ENCODE data around the gene RBM45. TPM values are rescaled to one million over a fixed set of nuclear protein-coding genes. Genes with fewer than 3 reads are reported as not detected.

RBM45 gene
- polyA plus RNA-seq, 1 donor from 2014 or later, result 30.3 TPM

GRCh38 chr2:178072383-178073301 lies 39.6 kb upstream of the RBM45 start, which contains the start of gene PDE11A:
Gene PDE11A, minus strand, starts transcription at chr2:178072777. Its CDS starts 340 bp downstream, at chr2:178072437.
- Histone ChIP-seq H2AFZ (ENCODE audit: low read depth, low read length) (peak within 1 kb of the TSS; percentile 12), H3K79me2 (replicated peaks; ENCODE audit: insufficient read depth, low read length) (no peaks in the 10 kb centered on the region), H3K36me3 (ENCODE audit: insufficient read depth, low read length) (no peaks in the 10 kb centered on the region), H3K27ac (ENCODE audit: low read length) (no peak within 1 kb of the TSS), H3K9ac (ENCODE audit: low read length) (peak within 1 kb of the TSS; percentile 52), H3K9me2 (ENCODE audit: insufficient read depth, low read length) (no peaks in the 10 kb centered on the region), H3K9me3 (ENCODE audit: low read length) (no peaks in the 10 kb centered on the region), H3K4me2 (ENCODE audit: low read length) (peak within 1 kb of the TSS; percentile 36), H3K4me3 (ENCODE audit: low read length) (peak within 1 kb of the TSS; percentile 70), H4K20me1 (ENCODE audit: insufficient read depth) (no peaks in the 10 kb centered on the region), H3K27me3 (ENCODE audit: insufficient read depth, low read depth, low read length) (peaks cover 11% of the 10 kb centered on the region), H3F3A (ENCODE audit: insufficient read depth, low read length, poor library complexity, severe bottlenecking) (no peaks in the 10 kb centered on the region)
- TF ChIP-seq MXI1 (conservative IDR thresholded peaks at IDR 0.05; ENCODE audit: poor library complexity, severe bottlenecking) (no peak), RAD21 (conservative IDR thresholded peaks at IDR 0.05) (peak; percentile 27), REST (IDR thresholded peaks at IDR 0.05; ENCODE audit: borderline replicate concordance) (no peak)

GRCh38 chr2:178074123-178075005 lies 37.9 kb upstream of the RBM45 start:
- no peaks in the 10 kb centered on the region for H4K20me1 ChIP-seq (ENCODE audit: insufficient read depth)
- peaks cover 11% of the 10 kb centered on the region for H3K27me3 ChIP-seq (ENCODE audit: insufficient read depth, low read depth, low read length)
- TF ChIP-seq POLR2AphosphoS5 (IDR thresholded peaks at IDR 0.05) (no peak), EP300 (conservative IDR thresholded peaks at IDR 0.05; ENCODE audit: poor library complexity, severe bottlenecking) (no peak), MXI1 (conservative IDR thresholded peaks at IDR 0.05; ENCODE audit: poor library complexity, severe bottlenecking) (no peak), TAF1 (IDR thresholded peaks at IDR 0.05; ENCODE audit: low read depth) (no peak), REST (IDR thresholded peaks at IDR 0.05; ENCODE audit: borderline replicate concordance) (no peak), SMC3 (conservative IDR thresholded peaks at IDR 0.05; ENCODE audit: poor library complexity) (no peak), CTCF (IDR thresholded peaks at IDR 0.05; ENCODE audit: poor library complexity, severe bottlenecking) (no peak), EZH2 (IDR thresholded peaks at IDR 0.05; ENCODE audit: borderline replicate concordance, insufficient read depth, low read length, poor library complexity, severe bottlenecking) (no peak), RAD21 (conservative IDR thresholded peaks at IDR 0.05) (no peak)
- no peak overlapping the region for H3K9ac ChIP-seq (ENCODE audit: low read length)
- H3K9me3 ChIP-seq (ENCODE audit: low read length), result no peaks in the 10 kb centered on the region
- H3K27ac ChIP-seq (ENCODE audit: low read length), result no peak overlapping the region
- H3K36me3 ChIP-seq (ENCODE audit: insufficient read depth, low read length), result no peaks in the 10 kb centered on the region
- no peaks in the 10 kb centered on the region for H3K79me2 ChIP-seq (replicated peaks; ENCODE audit: insufficient read depth, low read length)
- no peak overlapping the region for H2AFZ ChIP-seq (ENCODE audit: low read depth, low read length)
- H3K4me3 ChIP-seq (ENCODE audit: low read length), result no peak overlapping the region
- H3F3A ChIP-seq (ENCODE audit: insufficient read depth, low read length, poor library complexity, severe bottlenecking), result no peaks in the 10 kb centered on the region
- H3K4me2 ChIP-seq (ENCODE audit: low read length), result no peak overlapping the region
- no peaks in the 10 kb centered on the region for H3K9me2 ChIP-seq (ENCODE audit: insufficient read depth, low read length)
